ENCODE measurements around the gene ADIPOQ. TPM values are rescaled to one million over a fixed set of nuclear protein-coding genes. Genes with fewer than 3 reads are reported as not detected.

ADIPOQ gene
- total RNA-seq, 1 experiment from 2014 or later: not detected

GRCh38 chr3:186823386-186823785 lies 19.1 kb upstream of the ADIPOQ start:
- ATAC-seq (no peak), DNase-seq (no peak)
- Histone ChIP-seq H3K27me3 (ENCODE audit: low read length) (peaks cover 8% of the 10 kb centered on the region), H2AFZ (ENCODE audit: low read length) (no peak overlapping the region), H3K4me2 (ENCODE audit: low read length) (no peak overlapping the region), H3K9ac (ENCODE audit: low read length) (no peak overlapping the region), H3K4me3 (ENCODE audit: low read length) (no peak overlapping the region), H3K9me2 (replicated peaks; ENCODE audit: low read length) (no peaks in the 10 kb centered on the region), H3K27ac (ENCODE audit: low read length) (no peak overlapping the region), H3K9me3 (ENCODE audit: low read length) (no peaks in the 10 kb centered on the region), H3K36me3 (ENCODE audit: low read depth, low read length) (no peaks in the 10 kb centered on the region), H3K79me2 (ENCODE audit: low read length) (peaks cover 7% of the 10 kb centered on the region; the same call in 1 of the 2 replicates), H3F3A (ENCODE audit: low read length, unreplicated experiment) (no peaks in the 10 kb centered on the region), H4K20me1 (ENCODE audit: low read length) (no peaks in the 10 kb centered on the region), H3K4me1 (ENCODE audit: insufficient read depth, low read length) (peaks cover 9% of the 10 kb centered on the region; the same call in 1 of the 2 replicates)
- ChIA-PET POLR2A (ENCODE audit: unreplicated experiment) (no interaction called here), CTCF (interaction anchor here (0.7 kb wide), 1 partner anchor 253 kb away, joined by 3 read pairs; the partner anchor contains the start of gene DNAJB11)
- intact Hi-C loops (cut with micrococcal nuclease): no loop called here
- BruUV-seq (replicated peaks): no TSS peak
- TF ChIP-seq EZH2 (IDR thresholded peaks at IDR 0.05; ENCODE audit: low read length, unreplicated experiment): no peak
- TF ChIP-seq EZH2phosphoT487 (IDR thresholded peaks at IDR 0.05; ENCODE audit: borderline replicate concordance, low read length): no peak
- TF ChIP-seq, protein P1, sequence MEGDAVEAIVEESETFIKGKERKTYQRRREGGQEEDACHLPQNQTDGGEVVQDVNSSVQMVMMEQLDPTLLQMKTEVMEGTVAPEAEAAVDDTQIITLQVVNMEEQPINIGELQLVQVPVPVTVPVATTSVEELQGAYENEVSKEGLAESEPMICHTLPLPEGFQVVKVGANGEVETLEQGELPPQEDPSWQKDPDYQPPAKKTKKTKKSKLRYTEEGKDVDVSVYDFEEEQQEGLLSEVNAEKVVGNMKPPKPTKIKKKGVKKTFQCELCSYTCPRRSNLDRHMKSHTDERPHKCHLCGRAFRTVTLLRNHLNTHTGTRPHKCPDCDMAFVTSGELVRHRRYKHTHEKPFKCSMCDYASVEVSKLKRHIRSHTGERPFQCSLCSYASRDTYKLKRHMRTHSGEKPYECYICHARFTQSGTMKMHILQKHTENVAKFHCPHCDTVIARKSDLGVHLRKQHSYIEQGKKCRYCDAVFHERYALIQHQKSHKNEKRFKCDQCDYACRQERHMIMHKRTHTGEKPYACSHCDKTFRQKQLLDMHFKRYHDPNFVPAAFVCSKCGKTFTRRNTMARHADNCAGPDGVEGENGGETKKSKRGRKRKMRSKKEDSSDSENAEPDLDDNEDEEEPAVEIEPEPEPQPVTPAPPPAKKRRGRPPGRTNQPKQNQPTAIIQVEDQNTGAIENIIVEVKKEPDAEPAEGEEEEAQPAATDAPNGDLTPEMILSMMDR (conservative IDR thresholded peaks at IDR 0.05; ENCODE audit: low read depth, low read length): no peak

DNA sequence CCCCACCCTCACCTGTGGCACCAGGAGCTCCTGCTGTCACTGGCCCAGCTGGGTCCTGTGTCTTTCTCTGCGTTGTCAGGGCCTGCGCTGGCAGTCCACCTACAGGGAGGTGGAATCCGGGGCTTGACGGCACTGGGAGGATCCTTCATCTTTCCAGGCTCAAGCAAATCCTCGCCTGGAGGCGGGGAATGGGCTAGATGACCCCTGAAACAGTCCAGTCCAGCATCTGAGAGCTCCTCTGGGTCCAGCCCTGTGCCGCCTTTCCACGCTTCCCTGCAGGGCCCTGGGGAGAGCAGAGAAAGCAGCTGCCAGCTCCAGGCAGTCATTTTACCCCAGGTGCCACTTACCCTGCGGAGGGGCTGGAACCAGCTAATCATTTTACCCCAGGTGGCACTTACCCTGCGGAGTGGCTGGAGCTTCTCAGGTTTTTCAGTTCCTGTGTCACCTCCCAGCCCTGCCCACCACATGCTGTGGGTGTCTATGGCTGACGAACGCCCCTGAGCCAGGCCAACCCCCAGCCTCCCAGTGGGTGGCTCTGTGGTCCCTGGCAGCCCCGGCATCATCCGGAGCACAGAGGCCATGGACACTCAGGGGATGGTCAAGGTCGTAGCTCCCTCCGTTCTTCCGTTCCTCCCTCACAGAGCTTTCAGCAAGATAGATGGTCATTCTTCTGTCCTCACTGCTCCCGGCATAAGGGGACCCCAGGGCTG lies 17.9 kb upstream of the ADIPOQ start:
- no peak overlapping the region for H3K27ac ChIP-seq (ENCODE audit: low read length)
- peaks cover 7% of the 10 kb centered on the region; the same call in 1 of the 2 replicates for H3K79me2 ChIP-seq (ENCODE audit: low read length)

More for the DNA sequence above, 17.9 kb upstream of the ADIPOQ start:
- BruUV-seq (replicated peaks): no TSS peak
- Histone ChIP-seq H4K20me1 (ENCODE audit: low read length) (no peaks in the 10 kb centered on the region), H3F3A (ENCODE audit: low read length, unreplicated experiment) (no peaks in the 10 kb centered on the region), H3K4me1 (ENCODE audit: insufficient read depth, low read length) (peaks cover 9% of the 10 kb centered on the region; the same call in 1 of the 2 replicates), H3K9me2 (replicated peaks; ENCODE audit: low read length) (no peaks in the 10 kb centered on the region), H3K9ac (ENCODE audit: low read length) (no peak overlapping the region), H3K9me3 (ENCODE audit: low read length) (no peaks in the 10 kb centered on the region), H2AFZ (ENCODE audit: low read length) (no peak overlapping the region), H3K4me3 (ENCODE audit: low read length) (no peak overlapping the region), H3K27me3 (ENCODE audit: low read length) (peaks cover 17% of the 10 kb centered on the region), H3K4me2 (ENCODE audit: low read length) (no peak overlapping the region), H3K36me3 (ENCODE audit: low read depth, low read length) (no peaks in the 10 kb centered on the region)
- ChIA-PET CTCF (no interaction called here), POLR2A (ENCODE audit: unreplicated experiment) (no interaction called here)
- no peak for DNase-seq
- intact Hi-C loops (cut with micrococcal nuclease): no loop called here
- no peak for ATAC-seq
- TF ChIP-seq EZH2 (IDR thresholded peaks at IDR 0.05; ENCODE audit: low read length, unreplicated experiment) (no peak), EZH2phosphoT487 (IDR thresholded peaks at IDR 0.05; ENCODE audit: borderline replicate concordance, low read length) (no peak)
- TF ChIP-seq, protein P1 (conservative IDR thresholded peaks at IDR 0.05; ENCODE audit: low read depth, low read length): no peak
